Effector CD8-positive, alpha-beta T cell (primary cell): ENCODE results near the gene S100A1.
A peak's percentile ranks its signal among the peaks of the same experiment; 100 is the strongest.

ENCODE experiments used
- DNase-seq: peaks from one replicate; lab custom pipeline; 2025; lab: John Stamatoyannopoulos, UW

Gene S100A1

DNA sequence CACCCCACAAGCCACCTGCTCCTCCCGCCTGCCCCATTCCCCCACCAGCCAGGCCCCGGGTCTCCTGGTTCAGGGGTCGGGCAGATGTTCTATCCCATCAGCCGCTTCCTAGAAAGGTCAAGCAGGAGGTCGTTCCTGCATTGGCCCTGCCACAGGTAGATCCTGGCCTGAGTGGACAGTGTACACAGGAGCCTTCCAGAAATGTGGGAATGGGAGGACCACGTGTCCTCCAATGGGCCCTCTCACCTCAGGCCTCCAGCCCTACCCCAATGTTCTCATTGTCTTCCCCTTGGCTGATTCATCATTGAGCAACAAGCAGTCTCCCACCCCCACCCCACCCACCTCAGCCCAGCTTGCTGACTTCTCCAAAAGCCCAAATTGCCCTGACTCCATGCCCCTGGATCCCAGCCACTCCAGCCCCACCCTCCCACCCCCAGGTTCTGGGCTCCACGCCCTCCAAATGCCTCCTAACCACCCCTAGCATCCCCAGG lies 17.4 kb upstream of the S100A1 start:
- DNase-seq, result no peak

GRCh38 chr1:153611356-153611755 lies 16.9 kb upstream of the S100A1 start:
- DNase-seq, result no peak

DNA sequence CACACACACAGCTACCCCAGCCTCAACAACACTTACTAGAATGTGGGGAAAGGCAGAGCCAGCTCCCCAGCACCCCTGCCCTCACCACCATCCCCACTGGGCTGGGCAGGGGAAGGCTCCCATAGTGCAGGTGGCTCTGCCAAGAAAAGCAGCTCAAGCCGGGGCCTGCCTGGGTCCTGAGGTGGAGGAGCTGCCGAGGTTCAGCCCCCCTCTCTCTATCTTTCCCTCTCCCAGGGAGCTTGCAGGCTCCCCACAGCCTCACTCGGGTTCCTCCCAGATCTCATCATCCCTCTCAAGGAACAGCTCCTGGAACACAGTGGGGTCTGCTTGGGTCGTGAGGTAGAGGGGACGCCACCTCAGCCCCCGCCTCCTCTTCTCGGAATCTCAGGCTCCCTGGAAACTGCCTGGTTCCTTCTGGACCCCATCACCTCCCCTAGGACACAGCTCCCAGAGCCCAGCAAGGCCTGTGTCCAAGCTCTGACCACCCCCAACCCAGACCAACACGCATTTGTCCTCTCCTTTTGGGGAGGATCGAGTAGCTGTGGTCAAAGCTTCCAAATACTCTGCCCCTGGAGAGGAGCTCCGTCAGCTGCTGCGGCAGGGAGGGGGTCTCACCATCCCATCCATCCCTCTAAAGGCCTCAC lies 16.0 kb upstream of the S100A1 start:
- no peak for DNase-seq

DNA sequence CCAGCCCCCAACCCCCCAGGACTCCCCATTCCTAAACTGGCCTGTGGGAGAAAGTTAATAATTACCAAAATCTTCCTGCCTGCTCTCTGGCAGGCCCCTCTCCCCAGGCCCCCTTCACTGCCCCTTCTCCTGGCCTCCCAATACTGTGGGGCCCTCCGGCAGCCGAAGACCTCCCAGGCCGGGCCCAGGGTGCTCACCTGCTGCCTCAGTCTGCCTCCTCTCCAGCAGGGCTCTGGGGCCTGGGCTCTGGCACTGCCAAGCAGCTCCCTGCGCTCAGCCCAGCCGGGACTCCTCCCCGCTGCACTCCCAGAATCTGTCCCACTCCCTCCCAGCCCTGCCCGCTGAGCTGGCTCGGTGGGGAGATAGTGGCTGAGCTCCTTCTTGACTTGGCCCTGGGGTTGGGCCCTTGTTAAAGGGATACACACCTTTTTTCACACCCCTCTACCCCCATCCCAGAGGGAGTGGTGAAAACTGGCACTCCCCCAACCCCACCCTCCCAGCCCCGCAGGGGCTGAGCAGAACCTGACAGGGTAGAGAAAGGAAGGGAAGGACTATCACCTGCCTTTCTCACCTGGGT lies 15.4 kb upstream of the S100A1 start, which contains the start of gene S100A16:
S100A16 (minus strand) TSS at position 383 of the 577 bp plus-strand sequence. CDS start 4,986 bp downstream, outside the sequence.
- DNase-seq, result no peak

GRCh38 chr1:153613406-153613805 lies 14.8 kb upstream of the S100A1 start:
- DNase-seq, result no peak

GRCh38 chr1:153614189-153614900 lies 13.9 kb upstream of the S100A1 start:
- DNase-seq, result no peak

- no peak for DNase-seq
Observed at GRCh38 chr1:153614906-153615305, 13.3 kb upstream of the S100A1 start.

- DNase-seq, result no peak
Observed at GRCh38 chr1:153615406-153615805, 12.8 kb upstream of the S100A1 start.

GRCh38 chr1:153616144-153616916 lies 11.9 kb upstream of the S100A1 start, which contains the start of gene S100A14:
Gene S100A14, minus strand, starts transcription at chr1:153616325. Its CDS starts 467 bp downstream, at chr1:153615858.
- DNase-seq, result no peak

- no peak for DNase-seq
Observed at GRCh38 chr1:153616917-153617311, 11.3 kb upstream of the S100A1 start.

DNA sequence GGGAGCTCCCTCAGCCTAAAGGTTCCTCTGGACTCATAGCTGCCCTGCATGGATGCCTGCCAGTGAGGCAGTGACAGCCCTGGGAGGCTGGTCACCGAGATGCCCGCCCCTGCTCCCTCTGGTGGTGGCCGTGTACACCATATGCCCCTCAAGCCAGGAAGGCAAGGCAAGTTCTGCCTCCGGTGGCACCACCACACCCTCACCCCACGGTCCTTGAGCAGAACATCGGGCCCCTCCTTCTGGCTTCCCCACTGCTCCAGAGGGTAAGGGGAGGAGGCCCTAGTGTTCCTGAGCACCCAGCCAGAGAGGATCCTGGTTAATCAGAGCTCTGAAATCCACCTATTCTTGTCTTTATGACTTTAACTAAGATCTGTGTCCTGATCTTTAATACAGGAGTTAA lies 10.6 kb upstream of the S100A1 start:
- DNase-seq, result peak; percentile 45

DNA sequence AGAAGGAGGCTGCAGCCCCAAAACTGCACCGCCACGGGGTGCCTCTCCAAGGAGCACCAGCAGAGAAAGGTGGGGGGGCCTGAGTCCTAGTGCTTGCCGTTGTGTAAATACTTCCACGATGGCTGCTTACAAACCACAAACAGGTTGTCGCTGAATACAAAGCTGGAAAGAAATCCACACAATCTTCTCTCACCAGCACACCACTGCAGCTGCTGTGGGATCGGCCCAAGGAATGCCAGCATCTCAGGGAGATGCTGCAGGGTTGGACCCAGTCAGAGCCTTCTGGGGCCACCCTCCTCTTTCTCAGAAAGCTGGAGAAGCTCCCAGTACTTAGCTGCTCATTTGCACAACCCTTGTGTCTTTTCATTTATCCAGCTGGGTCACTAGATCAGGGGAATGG lies 9.1 kb upstream of the S100A1 start:
- DNase-seq, result no peak

DNA sequence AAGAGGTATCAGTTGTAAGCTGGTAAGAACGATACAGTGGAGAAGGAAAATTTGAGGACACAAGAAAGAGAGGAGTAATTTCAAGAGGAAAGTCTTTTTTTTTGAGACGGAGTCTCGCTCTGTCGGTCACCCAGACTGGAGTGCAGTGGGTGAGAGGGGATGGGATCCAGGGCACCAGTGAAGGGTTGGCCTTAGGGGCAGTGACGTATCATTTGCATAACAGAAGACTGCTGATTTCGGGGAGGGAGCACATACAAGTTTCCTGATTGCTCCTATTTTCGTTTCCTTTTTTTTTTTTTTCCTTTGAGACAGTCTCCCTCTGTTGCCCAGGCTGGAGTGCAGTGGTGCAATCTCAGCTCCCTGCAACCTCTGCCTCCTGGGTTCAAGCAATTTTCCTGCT lies 5.1 kb upstream of the S100A1 start:
- DNase-seq, result no peak

DNA sequence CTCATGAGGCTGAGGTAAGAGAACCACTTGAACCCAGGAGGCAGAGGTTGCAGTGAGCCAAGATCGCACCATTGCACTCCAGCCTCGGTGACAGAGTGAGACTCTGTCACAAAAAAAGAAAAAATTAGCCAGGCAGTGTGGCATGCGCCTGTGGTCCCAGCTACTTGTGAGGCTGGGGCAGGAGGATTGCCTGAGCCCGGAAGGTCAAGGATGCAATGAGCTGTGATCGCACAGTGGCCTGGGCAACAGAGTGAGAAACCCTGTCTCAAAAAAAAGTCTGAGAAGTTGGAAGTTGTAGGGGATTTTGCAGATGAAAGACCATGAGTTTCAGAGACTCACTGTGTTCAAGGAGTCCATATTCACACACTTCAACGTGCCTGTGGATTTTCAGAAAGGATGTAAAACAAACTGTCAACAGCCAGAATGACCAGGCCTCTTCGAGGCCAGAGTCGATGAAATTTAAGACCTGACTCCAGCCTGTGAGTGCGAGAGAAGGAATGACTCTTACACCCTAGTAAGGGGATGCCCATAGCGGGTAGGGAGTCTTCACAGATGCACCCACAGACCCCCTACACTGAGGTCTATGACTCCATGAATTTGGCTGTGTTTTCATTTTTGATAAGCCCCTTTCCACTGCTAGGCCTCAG lies 3.1 kb upstream of the S100A1 start:
- DNase-seq, result no peak

DNA sequence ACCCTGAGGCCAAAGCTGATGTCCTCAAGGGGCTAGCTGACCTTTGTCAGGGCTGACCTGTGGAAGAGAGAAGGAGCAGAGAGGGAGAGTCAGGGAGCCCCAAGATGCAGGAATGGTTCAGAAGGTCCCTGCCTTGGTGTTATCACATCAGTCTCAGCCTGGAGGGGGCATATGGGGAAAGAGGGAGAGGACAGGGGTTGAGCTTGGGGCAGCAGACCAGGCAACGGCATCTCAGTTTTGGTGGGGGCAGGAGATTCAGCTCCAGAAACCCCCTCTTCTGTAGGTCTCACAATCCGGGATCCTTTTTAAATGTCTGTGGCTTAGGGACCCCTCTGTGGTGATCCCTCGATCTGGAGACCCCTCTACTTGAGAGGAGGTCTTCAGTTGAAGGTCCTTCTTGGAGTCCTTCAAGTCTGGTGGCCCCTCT lies 1.7 kb upstream of the S100A1 start:
- no peak for DNase-seq

DNA sequence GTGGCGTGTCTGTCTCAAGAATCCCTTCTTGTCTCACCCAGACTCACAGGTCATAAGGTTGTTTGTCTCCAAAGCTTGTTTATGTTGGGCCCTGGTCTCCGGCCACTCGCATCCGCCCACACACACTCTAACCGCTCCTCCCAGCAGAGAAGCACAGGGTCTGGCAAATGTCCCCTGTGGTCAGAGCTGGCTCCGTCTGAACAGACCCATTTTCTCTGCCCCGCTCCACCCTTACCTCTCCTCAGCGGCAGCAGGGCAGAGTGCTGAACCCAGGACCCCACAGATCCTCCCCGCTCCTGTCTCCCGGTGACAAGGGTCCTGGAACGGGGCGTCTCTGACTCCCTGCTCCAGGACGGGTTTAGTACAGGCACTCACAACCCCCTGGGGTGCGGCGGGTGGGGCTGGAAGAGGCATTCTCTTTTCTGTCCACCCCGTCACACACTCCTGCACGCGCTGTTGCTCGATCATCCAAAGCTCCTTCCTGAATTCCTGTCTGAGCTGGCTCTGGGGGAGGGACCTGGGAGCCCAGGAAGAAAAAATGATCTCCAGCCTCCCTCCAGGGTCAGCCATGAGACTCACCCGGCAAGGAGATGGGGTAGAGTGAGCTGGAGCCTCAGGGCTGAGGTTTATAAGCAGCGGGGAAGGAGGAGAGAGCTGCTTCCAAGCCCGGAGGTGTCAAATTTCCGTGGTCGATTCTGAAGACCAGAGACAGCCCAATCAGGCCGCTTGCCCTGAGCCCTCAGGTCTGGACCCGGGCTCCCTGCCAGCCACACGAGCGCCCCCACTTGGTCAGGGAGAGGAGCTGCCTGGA lies 1.1 kb upstream of the S100A1 start, which contains the start of gene S100A13:
S100A13 (minus strand) TSS at position 602 of the 811 bp plus-strand sequence. CDS start 1,033 bp downstream, outside the sequence.
- DNase-seq, result no peak

- no peak for DNase-seq
Observed at GRCh38 chr1:153628638-153629342, 556 bp downstream of the S100A1 start.

DNA sequence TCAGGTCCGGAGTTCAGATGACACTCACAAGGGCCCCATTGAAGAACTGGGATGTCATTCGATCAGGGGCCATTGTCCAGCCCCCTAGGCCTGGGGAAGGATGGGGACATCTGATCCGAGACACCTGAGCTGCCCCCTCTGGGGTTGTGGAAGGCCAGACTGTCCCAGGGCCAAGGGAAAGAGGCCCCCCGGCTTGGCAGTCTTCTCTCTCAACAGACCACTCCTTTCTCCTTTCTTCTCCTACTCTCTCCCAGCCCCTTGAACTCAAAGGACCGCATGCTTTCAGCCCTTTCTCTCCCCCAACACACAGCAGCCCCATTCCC lies 1.1 kb downstream of the S100A1 start:
- DNase-seq, result no peak

DNA sequence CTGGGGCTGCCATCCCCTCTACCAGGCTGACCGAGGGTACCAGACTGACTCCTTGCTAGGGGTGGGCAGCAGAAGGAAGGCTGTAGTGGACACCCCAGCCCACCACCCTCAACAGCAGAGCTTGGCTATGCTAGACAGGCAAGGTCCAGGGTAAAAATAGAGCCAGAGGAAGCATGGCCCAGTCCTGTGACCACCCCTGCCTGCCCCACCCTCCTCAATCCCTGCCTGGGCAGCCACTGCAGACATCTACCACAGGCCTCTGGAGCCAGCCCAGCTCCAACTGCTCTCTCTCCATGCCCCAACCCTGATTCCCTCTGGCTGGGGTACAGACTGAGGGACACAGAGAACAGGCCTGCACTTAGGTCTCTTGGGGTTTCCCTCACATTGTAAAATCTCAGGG lies 1.7 kb downstream of the S100A1 start:
- no peak for DNase-seq

DNA sequence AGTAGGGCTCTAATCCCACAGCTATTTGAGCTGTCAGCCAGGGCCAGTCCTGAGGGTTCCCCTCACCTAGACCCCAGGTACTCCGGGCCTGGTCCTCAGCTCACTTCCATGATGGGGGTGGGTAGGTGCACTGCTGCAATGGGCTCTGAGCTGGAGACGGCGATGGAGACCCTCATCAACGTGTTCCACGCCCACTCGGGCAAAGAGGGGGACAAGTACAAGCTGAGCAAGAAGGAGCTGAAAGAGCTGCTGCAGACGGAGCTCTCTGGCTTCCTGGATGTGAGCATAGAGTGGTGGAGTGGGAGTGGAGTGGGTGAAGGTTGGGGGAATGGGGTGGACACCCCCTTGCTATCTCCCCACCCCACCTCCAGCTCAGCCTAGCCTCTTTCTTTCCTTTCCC lies 2.1 kb downstream of the S100A1 start:
- no peak for DNase-seq
